Stimulated activated CD8-positive, alpha-beta memory T cell treated with anti-CD3 and anti-CD28 coated beads, Interleukin-15, amount 100 ng/mL, for 4 hours (primary cell): ENCODE results near the gene HIVEP3.

Experiments
- DNase-seq, 2 donors: peaks; one replicate each; pipeline ENCODE4 v3.0.0-alpha.2; 2020; ENCODE audit warnings: low read depth in 2 of 2

HIVEP3 gene

DNA sequence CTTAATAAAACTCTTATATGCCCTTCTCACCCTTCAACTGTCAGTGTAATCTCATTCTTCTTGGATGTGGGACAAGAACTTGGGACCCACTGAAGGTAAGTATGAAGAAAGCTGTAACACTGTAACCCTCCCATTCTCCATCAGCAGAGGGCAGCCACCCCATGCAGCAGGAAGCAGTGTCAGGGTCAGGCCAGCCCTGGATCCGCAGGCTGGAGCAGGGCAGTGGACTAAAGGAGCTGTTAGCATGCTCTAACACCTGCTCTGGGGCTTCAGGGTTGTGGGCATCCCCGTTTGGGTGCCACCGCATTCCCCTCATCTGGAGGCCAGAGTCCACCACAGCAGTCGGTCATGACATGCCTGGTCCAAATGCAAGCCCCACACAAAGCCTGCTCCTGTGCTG lies 156.5 kb downstream of the HIVEP3 start:
- DNase-seq, result no peak

DNA sequence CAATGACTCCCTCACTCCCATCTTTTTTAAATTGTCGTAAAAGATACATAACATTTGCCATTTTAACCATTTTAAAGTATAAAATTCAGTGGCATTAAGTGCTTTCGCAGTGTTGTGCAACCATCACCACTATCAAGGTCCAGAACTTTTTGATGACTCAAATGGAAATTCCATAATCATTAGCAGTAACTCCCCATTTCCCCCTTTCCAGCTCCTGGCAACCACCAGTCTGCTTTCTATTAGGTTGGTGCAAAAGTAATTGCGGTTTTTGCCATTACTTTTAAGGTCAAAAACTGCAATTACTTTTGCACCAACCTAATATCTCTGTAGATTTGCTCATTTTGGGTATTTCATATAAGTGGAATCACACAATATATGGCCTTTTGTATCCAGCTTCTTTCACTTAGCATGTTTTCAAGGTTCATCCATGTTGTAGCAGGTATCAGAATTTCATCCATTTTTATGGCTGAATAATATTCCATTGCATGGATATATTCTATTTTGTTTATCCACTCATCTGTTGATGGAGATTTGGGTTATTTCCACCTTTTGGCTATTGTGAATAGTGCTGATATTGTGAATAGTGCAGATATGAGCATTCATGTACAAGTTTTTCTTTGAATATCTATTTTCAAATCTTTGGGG lies 159.7 kb downstream of the HIVEP3 start:
- no peak for DNase-seq

DNA sequence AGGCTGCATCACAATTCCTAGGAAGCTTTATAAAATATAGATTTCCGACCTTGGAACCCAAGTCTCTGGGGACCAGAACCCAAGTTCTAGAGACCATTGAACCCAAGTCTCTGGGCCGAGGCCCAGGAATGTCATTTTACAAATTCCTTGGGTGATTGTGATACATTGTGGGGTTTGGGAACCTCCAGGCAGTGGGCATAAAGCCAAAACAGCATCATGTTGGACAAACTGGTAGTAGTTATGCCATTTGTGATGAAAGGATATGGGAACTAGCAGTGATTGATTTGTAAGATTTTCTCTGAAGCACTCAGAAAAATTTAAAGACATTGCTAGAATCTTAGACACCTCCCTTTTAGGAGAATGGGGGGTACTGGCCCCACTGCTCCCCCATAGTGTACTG lies 160.2 kb downstream of the HIVEP3 start:
- no peak for DNase-seq

DNA sequence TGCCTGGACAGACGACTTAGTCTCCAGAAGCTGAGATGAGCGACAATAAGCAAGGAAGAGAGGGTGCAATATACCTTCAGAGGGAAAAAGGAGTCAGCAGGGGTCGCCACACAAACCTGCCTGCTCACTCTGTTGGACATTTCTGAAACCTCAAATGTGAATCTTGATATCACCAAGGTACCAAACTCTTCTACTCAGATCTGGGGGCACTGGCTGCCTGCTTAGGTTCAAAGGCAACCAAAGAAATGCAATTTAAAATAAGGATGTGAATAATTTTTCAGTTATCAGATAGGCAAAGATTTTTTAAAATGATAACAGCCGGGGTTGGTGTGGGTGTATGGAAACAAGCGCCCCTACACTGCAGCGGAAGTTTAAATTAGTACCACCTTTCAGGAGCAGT lies 164.2 kb downstream of the HIVEP3 start:
- peak in 1 of 2 donors; percentile 41 for DNase-seq

DNA sequence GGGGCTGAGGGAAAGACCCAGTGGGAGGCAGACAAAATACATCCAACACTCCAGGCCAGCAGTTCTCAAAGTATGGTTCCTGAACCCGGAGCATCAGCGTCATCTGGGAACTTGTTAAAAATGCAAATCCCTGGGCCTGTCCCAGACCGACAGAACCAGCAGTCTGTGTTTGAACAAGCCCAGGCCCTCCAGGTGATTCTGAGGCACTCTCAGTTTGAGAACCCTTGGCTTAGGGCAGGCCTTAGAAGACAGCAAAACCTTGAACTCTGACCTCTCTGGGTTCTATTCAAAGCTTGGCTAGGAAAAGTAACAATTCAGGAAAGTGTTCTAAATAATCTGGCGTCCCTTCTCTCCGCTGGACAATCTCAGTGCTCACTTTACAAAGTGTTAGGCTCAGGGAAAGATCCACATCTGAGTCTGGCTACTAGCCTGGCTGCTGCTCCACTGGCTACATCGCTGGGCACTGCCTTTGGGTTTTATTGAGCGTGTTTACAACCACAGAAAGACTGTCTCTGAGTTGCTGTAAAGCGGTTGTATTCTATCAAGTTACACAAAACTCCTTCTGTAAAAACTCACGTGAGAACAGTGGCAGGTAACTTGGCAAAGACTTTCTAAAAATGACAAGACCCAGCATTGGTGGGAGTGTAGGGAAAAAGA lies 166.1 kb downstream of the HIVEP3 start:
- no peak for DNase-seq

DNA sequence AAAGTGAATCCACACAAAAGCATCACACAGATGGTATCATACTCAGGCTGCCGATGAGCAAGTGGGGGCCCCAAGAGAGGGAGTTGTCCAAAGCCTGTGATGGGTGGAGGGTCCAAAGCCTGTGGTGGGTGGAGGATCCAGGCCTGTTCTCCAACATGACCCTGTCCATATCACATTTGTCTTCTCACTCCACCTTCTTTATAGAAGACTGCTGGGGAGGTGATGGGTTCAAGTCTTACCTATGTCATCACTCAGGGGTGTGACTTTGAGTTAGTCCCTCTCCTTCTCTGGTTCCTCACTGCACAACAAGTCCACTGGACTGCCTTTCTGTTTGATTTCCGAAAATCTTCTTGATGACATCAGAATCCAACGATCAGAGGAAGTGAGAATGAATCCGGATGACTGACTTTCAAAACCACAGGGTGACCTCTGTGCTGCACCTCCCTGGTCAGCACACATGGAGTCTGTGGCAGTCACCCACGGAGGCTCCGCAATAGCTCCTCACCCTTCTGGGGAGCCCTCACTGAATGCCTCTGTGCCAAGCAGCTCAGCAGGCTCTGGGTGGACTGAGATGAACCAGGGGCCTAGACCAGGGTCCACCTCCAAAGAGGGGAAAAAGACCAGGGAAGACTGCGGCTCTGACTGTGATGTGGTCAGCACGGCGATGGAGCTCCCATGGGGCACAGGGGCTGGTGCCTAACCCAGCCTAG lies 166.8 kb downstream of the HIVEP3 start:
- no peak for DNase-seq

DNA sequence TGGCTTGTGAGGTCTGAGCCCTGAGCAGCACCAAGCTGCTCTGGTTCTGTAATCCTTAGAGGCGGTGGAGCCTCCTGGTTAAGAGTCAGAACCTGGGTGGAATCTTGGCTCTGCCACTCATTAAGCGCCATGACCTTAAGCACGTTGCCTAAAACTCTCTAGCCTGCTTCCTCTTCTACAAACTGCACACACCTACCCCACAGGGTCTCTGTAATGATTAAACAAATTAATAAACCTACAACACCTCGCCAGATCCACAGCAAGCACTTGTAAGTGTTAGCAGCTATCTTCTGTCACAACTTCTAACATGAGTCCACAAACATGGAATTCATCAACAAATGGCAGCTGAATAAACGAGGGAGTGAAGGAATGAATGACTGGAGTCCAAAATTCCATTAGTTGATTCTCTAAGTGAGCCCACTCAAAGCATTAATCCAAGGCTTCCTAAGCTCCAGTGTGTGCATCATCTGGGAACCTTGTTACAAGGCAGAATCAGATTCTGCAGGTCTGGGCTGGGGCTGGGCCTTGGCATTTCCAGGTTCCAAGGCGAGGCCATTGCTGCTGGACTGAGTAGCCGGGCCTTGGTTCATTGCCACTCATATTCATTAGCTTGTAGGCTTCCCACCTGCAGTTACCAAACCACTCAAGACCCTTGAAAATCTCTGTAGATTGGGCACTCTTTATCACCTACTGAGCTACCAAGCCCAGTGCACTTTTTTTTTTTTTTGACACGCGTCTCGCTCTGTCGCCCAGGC lies 168.6 kb downstream of the HIVEP3 start:
- DNase-seq, result no peak

DNA sequence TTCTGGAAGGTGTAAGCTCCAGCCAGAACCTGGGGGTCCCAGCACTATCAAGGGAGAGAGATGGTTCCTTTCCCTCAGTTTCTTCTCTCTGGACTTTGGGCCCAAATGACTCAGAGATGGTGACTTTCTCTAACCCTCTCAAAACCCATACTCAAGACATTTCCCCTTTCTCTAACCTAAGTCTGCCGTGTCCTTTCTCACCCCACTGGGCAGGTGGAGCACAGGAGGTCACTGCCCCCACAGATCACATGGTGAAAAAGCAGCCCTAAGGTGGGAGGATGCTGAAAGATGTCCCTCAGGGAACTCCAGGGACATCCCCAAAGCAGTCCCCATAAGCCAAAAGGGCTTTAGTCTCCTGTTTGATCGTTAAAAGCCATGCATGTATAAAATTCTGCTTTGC lies 173.7 kb downstream of the HIVEP3 start:
- DNase-seq, result no peak

DNA sequence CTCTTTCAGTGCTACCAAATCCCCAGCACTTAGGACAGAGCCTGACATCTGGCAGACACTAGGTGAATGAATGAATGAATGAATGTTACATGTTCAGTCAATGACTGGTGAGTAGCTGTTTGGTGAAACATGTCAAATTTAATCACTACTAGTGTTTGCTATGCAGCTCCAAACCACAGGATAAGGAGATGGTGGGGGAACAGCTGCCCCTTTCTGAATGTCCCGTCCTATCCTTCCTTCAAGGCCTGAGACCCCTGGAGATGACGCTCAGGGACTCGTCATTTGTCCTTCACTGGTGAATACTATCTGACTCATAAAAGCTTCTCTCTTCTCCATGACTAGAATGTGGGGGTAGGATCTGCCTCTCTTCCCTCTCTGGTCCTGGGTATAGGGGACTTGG lies 175.4 kb downstream of the HIVEP3 start:
- no peak for DNase-seq

DNA sequence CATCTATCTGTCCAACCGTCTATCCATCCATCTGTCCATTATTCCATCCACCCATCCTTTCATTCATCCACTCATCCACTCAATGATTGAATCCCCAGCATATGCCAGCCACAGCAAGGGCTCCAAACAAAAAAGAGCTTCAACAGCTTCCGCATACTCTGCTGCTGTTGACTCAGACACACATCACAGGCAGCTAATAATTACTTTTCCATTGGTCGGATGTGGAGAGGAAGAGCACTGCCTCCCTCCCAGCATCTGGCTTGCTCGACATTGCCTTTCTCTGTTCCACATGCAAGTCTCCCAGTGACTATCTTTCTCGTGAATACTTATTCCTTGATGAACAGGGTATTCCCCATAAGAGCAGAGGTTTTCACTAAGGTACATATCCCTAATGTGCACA lies 176.5 kb downstream of the HIVEP3 start:
- no peak for DNase-seq

DNA sequence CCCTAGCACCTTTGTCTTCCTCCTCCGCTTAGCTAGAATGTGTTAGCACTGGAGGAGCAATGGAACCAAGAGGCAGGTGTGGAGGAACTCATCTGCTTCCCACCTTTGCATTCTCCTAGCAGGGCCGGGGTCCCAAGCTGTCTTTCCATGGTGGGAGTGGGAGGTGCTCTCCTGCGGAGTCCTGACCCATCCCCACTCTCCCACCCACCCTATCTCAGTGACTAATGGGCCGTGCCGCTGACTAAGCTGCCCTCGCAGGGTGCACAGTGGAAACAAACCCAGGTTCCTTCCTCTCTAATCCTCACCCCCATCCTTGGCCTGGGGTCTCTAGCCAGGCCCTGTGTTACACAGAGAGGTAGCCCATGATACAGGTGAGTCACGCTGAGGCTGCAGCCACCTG lies 177.5 kb downstream of the HIVEP3 start:
- DNase-seq, result peak in 1 of 2 donors; percentile 51

DNA sequence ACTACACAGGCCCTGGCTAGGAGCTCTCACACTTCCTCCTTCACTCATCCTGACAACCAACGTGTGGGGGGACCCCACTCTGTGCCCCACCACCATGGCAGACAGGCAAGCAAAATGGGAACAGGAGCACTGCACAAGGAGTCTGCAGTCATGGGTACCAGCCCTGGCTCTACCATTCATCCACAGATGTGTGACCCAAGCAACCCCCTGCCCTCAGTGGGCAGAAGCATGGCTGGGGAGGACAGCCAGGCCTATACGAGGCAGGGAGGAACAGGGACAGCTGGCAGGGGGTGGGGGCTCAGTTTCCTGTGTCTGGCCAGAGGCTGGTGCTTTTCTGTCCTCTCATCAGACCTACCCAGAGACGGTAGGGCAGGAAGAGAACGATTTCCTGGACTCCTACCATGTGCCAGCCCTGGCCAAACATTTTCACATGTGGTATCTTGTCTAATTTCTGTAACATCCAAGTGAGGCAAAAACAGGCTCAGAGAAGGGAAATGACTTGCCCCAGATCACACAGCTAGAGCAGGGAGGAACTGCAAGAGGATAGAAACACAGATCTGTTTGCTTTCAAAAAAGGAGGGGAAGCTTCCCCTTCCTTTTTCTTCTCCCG lies 178.0 kb downstream of the HIVEP3 start:
- no peak for DNase-seq

DNA sequence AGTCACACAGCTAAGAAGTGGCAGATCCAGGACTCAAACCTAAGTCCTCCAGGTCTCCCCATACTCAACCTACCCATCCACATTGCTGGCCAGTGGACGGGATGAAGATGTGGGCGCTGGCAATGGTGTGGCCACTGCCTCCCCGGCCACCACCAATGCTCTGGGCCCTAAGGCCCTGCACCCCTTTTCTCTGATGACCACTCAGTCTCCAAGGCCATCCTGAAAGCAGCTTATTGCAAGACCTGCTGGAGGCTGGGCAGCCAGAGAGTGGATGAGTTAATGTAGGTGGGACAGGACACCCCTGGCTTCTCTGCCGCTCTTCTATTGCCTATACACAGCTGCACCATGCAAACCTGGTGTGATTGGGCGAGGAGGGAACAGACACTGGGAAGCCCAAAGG lies 178.7 kb downstream of the HIVEP3 start:
- DNase-seq, result no peak

DNA sequence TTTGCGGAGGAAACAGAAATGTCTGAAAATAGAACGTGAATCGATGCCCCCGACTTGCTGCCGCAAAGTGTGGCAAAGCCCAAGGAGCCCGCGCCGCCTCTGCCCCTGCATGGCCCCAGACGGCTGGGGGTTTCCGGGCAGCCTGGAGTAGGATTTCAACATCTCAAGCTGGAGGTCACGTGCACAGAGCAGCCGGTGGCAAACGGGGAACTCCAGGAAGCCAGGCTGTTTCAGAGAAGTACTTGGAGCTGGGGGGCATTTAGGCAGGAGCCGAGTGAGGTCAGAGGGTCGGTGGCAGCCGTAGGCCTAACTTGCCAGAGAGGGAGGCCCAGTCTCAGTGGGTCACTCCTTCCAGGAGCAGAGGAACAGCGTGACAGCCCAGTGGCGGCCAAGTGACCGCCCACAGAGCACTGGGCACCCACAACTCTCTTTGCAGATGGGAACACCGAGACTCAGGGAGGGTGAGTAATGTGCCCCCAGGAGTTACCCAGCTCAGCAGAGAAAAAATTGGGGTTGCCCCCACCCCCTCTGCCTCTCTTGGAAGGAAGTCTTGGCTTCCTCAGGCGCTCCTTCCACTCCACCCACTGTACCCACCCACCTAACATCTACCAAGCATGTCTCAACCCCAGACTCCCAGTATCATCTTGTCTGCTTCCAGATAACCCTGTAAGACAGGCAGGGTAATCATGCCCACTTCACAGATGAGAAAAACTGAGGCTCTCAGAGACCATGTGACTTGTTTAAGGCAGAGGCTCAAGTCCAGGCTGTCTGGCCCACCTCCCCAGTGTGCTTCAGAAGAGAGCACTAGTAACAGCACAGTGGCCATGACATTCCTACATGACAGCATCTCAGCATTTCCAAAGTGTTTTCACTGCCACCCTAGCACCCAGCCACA lies 179.4 kb downstream of the HIVEP3 start:
- peak; percentile 69 to 89 for DNase-seq

DNA sequence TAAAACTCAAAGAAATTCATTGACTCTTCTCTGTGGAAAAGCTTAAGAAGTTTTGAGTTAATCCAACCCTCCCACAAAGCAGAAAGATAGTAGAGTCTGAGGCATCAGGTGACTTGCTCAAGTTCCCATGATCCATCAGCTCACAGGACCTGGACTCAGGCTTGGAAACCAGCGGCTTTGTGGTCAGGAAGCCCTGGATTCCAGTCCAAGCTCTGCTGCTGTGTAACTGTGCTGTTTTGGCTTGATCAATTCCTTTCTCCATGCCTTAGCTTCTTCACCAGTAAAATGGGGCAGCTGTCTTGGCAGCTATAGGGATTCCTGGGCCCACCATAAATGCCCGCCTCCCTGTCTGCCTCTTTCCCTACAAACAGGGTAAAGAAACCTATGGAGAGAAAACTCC lies 180.2 kb downstream of the HIVEP3 start:
- DNase-seq, result no peak

DNA sequence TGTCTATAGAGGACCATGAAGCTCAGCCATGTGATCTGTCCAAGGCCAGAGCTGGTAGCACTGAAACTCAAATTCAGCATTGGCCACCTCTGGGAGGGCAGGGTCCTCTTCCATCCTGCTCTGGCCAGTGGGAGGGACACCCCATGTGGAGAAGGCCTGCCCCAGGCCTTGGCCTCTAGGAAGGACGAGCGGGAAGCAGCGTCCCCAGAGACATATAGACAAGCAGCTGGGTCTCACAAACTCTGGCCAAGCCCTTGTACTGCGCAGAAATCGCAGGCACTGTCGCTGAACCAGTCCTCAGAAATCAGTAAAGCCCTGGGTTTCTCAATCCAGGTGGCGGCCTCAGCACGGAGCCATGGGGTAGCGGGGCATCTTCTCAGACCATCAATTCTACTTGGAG lies 180.7 kb downstream of the HIVEP3 start:
- DNase-seq, result no peak

DNA sequence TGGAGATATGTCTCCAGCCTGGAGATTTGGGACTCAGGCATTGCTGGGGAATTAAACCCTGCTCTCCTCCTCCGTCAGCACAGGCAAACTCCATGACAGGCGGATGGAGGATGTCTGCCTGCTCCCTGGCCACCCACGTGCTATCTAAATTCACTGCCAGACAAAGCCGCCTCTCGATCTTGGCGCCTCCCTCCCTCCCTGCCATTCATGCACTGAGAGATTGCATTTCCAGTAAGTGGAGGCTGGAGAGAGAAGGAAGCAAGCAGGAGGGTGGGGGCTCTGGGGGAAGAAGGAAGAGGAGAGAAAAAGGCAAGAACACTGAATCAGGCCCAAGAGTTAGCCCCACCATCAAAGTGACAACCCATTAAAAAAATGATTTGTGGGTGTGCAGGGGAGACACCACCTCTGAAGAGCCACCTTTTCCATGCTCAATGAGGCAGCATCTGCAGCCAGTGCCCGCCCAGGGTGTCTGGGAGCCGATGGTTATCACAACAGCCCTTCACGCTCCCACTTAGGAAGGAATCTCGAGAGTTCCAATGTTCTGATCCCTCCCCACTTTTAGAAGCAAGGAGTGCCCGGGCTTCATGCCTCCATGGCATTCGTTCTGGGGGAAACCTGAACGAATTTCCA lies 183.0 kb downstream of the HIVEP3 start:
- no peak for DNase-seq

DNA sequence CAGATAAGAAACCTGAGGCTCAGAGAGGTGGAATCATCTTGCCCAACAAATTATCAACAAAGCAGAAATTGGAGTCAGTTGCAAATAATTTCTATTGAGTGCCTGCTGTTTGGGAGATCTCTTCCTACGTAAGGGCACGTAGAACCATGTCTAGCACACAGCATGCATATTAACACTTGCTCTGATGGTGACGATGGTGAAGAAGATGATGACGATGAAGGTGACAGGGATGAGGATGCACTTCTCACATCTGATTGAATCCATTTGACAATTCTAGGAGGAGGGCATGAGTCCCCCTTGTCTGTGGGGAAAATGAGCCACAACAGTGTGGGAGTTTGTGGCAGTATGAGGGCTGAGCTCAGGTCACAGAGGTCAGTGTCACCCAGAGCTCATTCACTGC lies 183.6 kb downstream of the HIVEP3 start:
- no peak for DNase-seq

DNA sequence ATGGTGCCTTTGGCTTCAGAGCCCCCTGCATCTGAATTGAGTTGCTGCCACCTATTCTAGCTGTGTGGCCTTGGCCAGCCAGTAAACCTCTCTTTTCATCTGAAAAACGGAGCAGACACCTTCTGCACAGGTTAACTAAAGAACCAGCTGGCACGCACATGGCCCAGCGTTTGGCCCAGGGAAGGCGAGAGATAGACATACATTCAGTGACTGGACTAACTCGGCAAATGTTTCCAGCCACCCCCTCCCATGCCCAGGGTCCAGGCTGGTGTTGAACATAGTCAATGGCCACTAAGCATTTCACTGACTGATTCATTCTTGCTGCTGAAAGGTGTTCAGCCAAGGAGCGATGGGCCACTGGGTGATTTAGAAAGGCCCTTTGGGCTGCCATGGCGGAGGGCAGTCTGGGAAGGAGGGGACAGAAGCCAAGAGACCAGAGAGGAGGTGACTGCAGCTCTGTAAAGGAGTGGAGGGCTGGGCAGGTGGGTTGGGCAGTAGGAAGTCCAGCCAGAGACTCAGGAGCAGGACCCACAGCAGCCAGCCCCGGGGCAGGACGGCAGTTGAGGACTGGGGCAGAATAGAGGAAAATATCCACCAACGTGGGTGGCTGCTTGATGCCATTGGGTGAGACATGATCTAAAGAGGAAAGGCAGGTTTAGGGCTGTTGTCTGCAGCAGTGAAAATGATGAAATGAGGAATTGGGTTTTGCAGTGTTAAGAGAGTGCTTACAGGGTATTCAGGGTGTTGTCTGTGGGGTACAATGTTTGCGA lies 184.3 kb downstream of the HIVEP3 start:
- no peak for DNase-seq

DNA sequence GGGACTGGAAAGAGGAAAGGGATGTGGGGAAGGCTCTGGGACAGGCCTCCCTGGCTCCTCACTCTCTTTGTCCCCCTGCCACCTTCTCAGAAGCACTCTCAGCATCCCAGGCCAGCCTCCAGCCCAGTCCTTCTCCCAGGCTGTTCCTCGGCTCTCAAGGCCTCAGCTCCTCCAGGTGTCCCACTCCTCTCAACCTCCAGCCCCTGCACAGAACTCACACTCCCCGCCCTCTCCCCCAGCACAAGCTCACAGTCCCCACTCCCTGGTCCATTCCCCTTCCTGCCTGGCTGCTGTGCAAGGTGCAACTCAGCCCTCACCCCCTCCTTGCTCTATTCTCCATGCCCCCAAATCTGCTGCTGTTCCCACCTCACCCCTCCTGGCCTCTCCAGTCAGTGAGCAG lies 185.0 kb downstream of the HIVEP3 start:
- no peak for DNase-seq
